Natural killer cell (primary cell): ENCODE measurements around the gene ZNF501. TPM values are rescaled to one million over a fixed set of nuclear protein-coding genes. Genes with fewer than 3 reads are reported as not detected.

ENCODE experiments used
- ATAC-seq, 3 donors: fragments of 150-1000 bp in 2 of 3; fragments of 200-7000 bp in 1 of 3; cut with Tn5 transposase; 1 replicate in 1 of 3; 2 replicates in 2 of 3; pipeline ENCODE4 v1.10.0; 2021; ENCODE audit warnings: mild to moderate bottlenecking in 2 of 3, moderate library complexity in 2 of 3
- DNase-seq, 2 donors: peaks; one replicate each; pipeline versions ENCODE4 v3.0.0 to v3.0.0-alpha.2; 2013 to 2021; ENCODE audit warnings: mixed read lengths in 1 of 2
- H3K27ac ChIP-seq: one replicate; pipeline ENCODE4 v1.5.1; 2013; ENCODE audit warnings: mild to moderate bottlenecking, low read length
- H3K27me3 ChIP-seq: one replicate; pipeline ENCODE4 v1.6.1; 2013; ENCODE audit warnings: low read length; ENCODE audit not compliant: control insufficient read depth, insufficient read depth
- H3K36me3 ChIP-seq: one replicate; pipeline ENCODE4 v1.6.1; 2013; ENCODE audit warnings: low read length; ENCODE audit not compliant: control insufficient read depth, insufficient read depth
- H3K4me1 ChIP-seq: one replicate; pipeline ENCODE4 v1.6.1; 2013; ENCODE audit warnings: low read length; ENCODE audit not compliant: control insufficient read depth, insufficient read depth
- H3K4me3 ChIP-seq: one replicate; pipeline ENCODE4 v1.5.1; 2013; ENCODE audit warnings: low read length
- H3K9me3 ChIP-seq: one replicate; pipeline ENCODE4 v1.6.1; 2013; ENCODE audit warnings: low read length; ENCODE audit not compliant: control insufficient read depth, insufficient read depth
- H3K27ac Mint-ChIP-seq, 2 donors: one replicate each; pipeline ENCODE4 v1.8.0; 2022; ENCODE audit warnings: mild to moderate bottlenecking in 2 of 2, mixed read lengths in 2 of 2, moderate library complexity in 1 of 2
- H3K27me3 Mint-ChIP-seq, 2 donors: one replicate each; pipeline ENCODE4 v1.8.0; 2022; ENCODE audit warnings: low read depth in 2 of 2, mixed read lengths in 2 of 2
- H3K36me3 Mint-ChIP-seq: one replicate; pipeline ENCODE4 v1.8.0; 2022; ENCODE audit warnings: mixed read lengths
- H3K4me1 Mint-ChIP-seq, 2 donors: one replicate each; pipeline ENCODE4 v1.8.0; 2022; ENCODE audit warnings: mixed read lengths in 2 of 2
- H3K4me3 Mint-ChIP-seq: one replicate; pipeline ENCODE4 v1.8.0; 2022; ENCODE audit warnings: mild to moderate bottlenecking, moderate library complexity, mixed read lengths
- H3K9me3 Mint-ChIP-seq, 2 donors: one replicate each; pipeline ENCODE4 v1.8.0; 2022; ENCODE audit warnings: mixed read lengths in 2 of 2
- WGBS: methylation state at CpG from one replicate; pipeline ENCODE4 v1.1.7; 2013; ENCODE audit warnings: missing lambda C conversion rate; ENCODE audit not compliant: insufficient coverage; 5-methylcytosine and 5-hydroxymethylcytosine counted together
- intact Hi-C: fragments of 100-400 bp; cut with micrococcal nuclease; formaldehyde crosslinking; loops from one replicate; pipeline ENCODE4 v1.14.2; 2022
- total RNA-seq, 4 donors: library from RNA; stranded (reverse); fragments of 120-200 nt in 1 of 4; gene quantifications; one replicate each; pipeline versions ENCODE4 v1.2.3 to v1.2.4, GENCODE V29; 2013 to 2022
- TF ChIP-seq, protein P1 (sequence below): fragments of 200-600 bp; IDR thresholded peaks from one replicate; pipeline ENCODE4 v1.8.0; 2022; ENCODE audit warnings: antibody characterized with exemption

ZNF501 gene
- total RNA-seq, 3 donors from 2014 or later (not counting 1 experiment from before 2014, with no cell fraction given): 0.40 to 2.2 (median 1.7) TPM

DNA sequence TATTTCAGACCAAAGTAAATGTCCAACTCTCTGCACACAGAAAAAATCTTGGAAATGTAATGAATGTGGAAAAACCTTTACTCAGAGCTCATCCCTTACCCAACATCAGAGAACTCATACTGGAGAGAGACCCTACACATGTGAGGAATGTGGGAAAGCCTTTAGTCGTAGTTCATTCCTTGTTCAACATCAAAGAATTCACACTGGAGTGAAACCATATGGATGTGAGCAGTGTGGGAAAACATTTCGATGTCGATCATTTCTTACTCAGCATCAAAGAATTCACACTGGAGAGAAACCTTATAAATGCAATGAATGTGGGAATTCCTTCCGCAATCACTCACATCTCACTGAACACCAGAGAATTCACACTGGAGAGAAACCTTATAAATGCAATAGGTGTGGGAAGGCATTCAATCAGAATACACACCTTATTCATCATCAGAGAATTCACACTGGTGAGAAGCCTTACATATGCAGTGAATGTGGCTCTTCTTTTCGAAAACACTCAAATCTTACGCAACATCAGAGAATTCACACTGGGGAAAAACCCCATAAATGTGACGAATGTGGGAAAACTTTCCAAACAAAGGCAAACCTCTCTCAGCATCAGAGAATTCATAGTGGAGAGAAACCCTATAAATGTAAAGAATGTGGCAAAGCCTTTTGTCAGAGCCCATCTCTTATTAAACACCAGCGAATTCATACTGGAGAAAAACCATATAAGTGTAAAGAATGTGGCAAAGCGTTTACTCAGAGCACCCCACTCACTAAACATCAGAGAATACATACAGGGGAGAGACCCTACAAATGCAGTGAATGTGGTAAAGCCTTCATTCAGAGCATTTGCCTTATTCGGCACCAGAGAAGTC is 8.0 kb upstream of the ZNF501 start:
- no peak overlapping the region for H3K27ac ChIP-seq
- H3K4me1 Mint-ChIP-seq: no peaks in the 10 kb centered on the region
- TF ChIP-seq, protein P1, sequence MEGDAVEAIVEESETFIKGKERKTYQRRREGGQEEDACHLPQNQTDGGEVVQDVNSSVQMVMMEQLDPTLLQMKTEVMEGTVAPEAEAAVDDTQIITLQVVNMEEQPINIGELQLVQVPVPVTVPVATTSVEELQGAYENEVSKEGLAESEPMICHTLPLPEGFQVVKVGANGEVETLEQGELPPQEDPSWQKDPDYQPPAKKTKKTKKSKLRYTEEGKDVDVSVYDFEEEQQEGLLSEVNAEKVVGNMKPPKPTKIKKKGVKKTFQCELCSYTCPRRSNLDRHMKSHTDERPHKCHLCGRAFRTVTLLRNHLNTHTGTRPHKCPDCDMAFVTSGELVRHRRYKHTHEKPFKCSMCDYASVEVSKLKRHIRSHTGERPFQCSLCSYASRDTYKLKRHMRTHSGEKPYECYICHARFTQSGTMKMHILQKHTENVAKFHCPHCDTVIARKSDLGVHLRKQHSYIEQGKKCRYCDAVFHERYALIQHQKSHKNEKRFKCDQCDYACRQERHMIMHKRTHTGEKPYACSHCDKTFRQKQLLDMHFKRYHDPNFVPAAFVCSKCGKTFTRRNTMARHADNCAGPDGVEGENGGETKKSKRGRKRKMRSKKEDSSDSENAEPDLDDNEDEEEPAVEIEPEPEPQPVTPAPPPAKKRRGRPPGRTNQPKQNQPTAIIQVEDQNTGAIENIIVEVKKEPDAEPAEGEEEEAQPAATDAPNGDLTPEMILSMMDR: no peak
- WGBS: 95% methylated on average over 4 of the region's 10 CpGs
- peaks cover 12 to 32% of the 10 kb centered on the region in 2 donors for H3K9me3 Mint-ChIP-seq
- H3K36me3 Mint-ChIP-seq: peaks cover 74% of the 10 kb centered on the region
- DNase-seq (no peak), ATAC-seq (no peak)
- H3K4me3 Mint-ChIP-seq: no peak overlapping the region
- H3K27me3 ChIP-seq: no peaks in the 10 kb centered on the region
- peaks cover 75% of the 10 kb centered on the region for H3K9me3 ChIP-seq
- intact Hi-C loops: no loop called here
- no peaks in the 10 kb centered on the region for H3K27me3 Mint-ChIP-seq
- no peak overlapping the region for H3K4me3 ChIP-seq
- no peak overlapping the region for H3K27ac Mint-ChIP-seq
- no peaks in the 10 kb centered on the region for H3K4me1 ChIP-seq
- H3K36me3 ChIP-seq: peaks cover 17% of the 10 kb centered on the region

DNA sequence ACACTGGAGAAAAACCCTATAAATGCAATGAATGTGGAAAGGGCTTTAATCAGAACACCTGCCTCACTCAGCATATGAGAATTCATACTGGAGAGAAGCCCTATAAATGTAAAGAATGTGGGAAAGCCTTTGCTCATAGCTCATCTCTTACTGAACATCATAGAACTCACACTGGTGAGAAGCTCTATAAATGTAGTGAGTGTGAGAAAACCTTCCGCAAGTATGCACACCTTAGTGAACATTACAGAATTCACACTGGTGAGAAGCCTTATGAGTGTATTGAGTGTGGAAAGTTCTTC is 7.4 kb upstream of the ZNF501 start:
- Histone ChIP-seq H3K4me1 (no peaks in the 10 kb centered on the region), H3K27ac (no peak overlapping the region), H3K36me3 (peaks cover 17% of the 10 kb centered on the region), H3K4me3 (no peak overlapping the region), H3K9me3 (peaks cover 80% of the 10 kb centered on the region), H3K27me3 (no peaks in the 10 kb centered on the region)
- Mint-ChIP-seq H3K36me3 (peaks cover 68% of the 10 kb centered on the region), H3K4me1 (no peaks in the 10 kb centered on the region), H3K9me3 (peaks cover 12 to 32% of the 10 kb centered on the region in 2 donors), H3K27me3 (no peaks in the 10 kb centered on the region), H3K27ac (no peak overlapping the region), H3K4me3 (no peak overlapping the region)
- intact Hi-C loops: no loop called here
- DNase-seq (no peak), ATAC-seq (no peak)
- no CpG with 5 or more reads among the region's 1 CpG for WGBS
- TF ChIP-seq, protein P1: no peak

DNA sequence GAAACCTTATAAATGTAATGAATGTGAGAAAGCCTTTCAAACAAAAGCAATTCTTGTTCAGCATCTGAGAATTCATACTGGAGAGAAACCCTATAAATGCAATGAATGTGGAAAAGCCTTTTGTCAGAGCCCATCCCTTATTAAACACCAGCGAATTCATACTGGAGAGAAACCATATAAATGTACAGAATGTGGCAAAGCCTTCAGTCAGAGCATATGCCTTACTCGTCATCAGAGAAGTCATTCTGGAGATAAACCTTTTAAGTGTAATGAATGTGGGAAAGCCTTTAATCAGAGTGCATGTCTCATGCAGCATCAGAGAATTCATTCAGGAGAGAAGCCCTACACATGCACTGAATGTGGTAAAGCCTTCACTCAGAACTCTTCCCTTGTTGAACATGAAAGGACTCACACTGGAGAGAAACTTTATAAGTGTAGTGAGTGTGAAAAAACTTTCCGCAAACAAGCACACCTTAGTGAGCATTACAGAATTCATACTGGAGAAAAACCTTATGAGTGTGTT is 5.3 kb downstream of the ZNF501 start:
- peaks cover 41% of the 10 kb centered on the region for H3K9me3 ChIP-seq
- H3K9me3 Mint-ChIP-seq: peaks cover 16 to 37% of the 10 kb centered on the region in 2 donors

More for the DNA sequence above, 5.3 kb downstream of the ZNF501 start:
- Mint-ChIP-seq H3K4me1 (peaks cover 8% of the 10 kb centered on the region in 2 donors), H3K27ac (no peak overlapping the region), H3K27me3 (no peaks in the 10 kb centered on the region), H3K4me3 (no peak overlapping the region), H3K36me3 (peaks cover 67% of the 10 kb centered on the region)
- TF ChIP-seq, protein P1: no peak
- no peak for ATAC-seq
- H3K27me3 ChIP-seq: no peaks in the 10 kb centered on the region
- no peak for DNase-seq
- H3K4me3 ChIP-seq: no peak overlapping the region
- H3K36me3 ChIP-seq: peaks cover 12% of the 10 kb centered on the region
- intact Hi-C loops: no loop called here
- WGBS: 92% methylated on average over 2 of the region's 3 CpGs
- H3K27ac ChIP-seq: no peak overlapping the region
- H3K4me1 ChIP-seq: peaks cover under 1% of the 10 kb centered on the region
